Tibial nerve (tissue), 3 donors: ENCODE results near the gene TBC1D32.

ENCODE experiments used
- EP300 ChIP-seq, 2 donors: sonication (generic); formaldehyde crosslinking; IDR thresholded peaks; one replicate each; pipeline ENCODE4 v1.6.1; 2017; ENCODE audit warnings: antibody characterized with exemption in 2 of 2, mild to moderate bottlenecking in 1 of 2
- POLR2A ChIP-seq, 2 donors: fragments of 450-650 bp; IDR thresholded peaks; one replicate each; pipeline ENCODE4 v1.6.1; 2017; ENCODE audit warnings: antibody characterized with exemption in 2 of 2, mild to moderate bottlenecking in 2 of 2, moderate library complexity in 2 of 2

DNA sequence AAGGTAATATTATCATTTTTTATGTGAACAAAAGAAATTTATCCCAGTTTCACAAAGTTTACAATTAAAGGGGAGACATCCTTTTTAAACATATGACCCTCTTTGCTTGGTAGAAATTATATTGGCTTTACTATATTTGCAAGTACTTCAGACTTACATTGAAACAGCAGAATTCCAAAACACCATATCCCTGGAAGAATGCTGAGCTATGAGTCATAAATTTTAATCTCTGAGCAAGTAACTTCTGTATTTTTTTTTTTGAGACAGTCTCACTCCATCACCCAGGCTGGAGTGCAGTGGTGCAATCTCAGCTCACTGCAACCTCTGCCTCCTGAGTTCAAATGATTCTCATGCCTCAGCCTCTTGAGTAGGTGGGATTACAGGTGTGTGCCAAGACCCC lies 240.4 kb downstream of the TBC1D32 start:
- TF ChIP-seq POLR2A (IDR thresholded peaks at IDR 0.05), result no peak
- TF ChIP-seq EP300 (IDR thresholded peaks at IDR 0.05), result no peak
